Colon (tissue), 2 donors: Measurements from ENCODE around the gene MRPL45.

Experiments
- FAIRE-seq: peaks from 2 replicates; lab custom pipeline; 2012; peaks lifted over from hg19 to GRCh38; lab: Jason Lieb, UNC
- donor health status: control.
- donor health status: control.

The MRPL45 gene

GRCh38 chr17:38349097-38349730 lies 52.2 kb downstream of the MRPL45 start:
- FAIRE-seq, result no peak

GRCh38 chr17:38350035-38350434 lies 53.1 kb downstream of the MRPL45 start:
- FAIRE-seq, result no peak

DNA sequence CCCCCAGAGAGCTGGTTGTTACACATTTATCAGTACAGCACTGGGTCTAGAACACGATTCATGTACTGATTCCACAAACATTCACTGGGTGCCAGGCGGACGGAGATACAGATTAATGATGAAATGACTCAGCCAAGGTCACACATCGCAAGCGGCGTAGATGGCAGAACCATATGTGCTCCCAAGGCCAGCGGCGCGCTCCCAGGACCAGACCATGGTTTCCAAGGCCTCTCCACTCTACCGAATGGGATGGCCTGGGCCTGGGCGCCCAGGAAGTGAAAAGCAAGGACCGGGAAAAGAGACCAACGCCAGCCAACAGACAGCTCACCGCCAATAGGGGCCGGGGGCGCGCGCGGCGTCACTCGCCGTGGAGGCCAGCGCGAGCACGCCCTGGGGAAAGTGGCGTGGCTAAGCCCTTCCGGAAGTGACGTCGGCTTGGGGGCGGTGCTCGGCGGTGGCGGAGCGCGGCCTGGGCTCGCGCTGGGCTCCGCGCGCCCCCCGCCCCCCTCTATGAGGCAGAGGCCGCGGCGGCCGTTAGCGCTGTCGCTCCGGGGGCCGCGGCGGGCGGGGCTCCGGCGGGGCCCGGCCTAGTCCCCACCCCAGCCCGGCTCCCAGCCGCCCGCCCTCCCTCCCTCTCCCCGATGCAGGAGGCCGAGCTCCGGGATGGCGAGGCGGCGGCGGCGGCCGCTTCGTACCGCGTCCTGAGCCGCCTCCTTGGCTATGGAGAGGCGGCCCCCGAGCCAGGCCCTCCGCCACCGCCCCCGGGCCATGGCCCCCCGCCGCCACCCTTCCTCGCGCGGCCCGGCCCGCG lies 54.6 kb downstream of the MRPL45 start, which contains the start of gene SOCS7:
SOCS7 (plus strand) TSS at position 433 of the 811 bp plus-strand sequence; CDS start at position 642, 209 bp downstream.
- no peak for FAIRE-seq

DNA sequence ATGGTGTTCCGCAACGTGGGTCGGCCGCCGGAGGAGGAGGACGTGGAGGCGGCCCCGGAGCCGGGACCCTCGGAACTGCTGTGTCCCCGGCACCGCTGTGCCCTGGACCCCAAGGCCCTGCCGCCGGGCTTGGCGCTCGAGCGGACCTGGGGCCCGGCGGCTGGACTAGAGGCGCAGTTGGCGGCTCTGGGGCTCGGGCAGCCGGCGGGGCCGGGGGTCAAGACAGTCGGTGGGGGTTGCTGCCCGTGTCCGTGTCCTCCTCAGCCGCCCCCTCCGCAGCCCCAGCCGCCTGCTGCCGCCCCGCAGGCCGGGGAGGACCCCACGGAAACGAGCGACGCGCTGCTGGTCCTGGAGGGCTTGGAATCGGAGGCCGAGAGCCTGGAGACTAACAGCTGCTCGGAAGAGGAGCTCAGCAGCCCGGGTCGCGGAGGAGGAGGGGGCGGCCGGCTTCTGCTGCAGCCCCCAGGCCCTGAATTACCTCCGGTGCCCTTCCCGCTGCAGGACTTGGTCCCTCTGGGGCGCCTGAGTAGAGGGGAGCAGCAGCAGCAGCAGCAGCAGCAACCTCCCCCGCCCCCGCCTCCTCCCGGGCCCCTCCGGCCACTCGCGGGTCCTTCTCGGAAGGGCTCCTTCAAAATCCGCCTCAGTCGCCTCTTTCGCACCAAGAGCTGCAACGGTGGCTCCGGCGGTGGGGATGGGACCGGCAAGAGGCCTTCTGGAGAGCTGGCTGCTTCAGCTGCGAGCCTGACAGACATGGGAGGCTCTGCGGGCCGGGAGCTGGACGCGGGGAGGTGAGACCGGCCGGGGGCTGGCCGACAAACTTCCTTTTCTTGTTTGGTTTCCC lies 55.5 kb downstream of the MRPL45 start:
- no peak for FAIRE-seq

DNA sequence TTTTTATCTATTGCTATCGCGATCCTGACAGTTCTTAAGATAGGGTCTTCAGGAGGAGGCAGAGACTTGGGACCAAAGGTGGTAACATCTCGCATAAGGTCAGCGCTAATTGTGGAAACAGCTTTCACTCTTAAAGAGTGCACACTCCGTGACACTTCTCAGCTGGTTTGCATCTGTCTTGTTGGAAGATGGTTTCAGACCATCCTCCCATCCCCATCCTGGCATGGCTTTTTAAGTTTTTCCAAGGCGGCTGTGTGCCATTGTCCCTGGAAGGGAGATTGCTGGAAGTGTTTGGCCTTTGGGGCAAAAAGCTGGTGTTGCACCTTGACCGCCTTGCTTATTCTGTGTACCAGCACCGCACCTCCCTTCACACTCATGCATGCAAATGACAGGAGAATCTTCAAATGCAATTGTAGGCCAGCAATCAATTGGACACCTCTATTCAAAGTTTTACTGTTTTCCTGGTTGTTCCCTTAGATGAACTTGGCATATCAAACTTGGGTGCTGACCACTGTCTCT lies 56.2 kb downstream of the MRPL45 start:
- FAIRE-seq, result no peak

DNA sequence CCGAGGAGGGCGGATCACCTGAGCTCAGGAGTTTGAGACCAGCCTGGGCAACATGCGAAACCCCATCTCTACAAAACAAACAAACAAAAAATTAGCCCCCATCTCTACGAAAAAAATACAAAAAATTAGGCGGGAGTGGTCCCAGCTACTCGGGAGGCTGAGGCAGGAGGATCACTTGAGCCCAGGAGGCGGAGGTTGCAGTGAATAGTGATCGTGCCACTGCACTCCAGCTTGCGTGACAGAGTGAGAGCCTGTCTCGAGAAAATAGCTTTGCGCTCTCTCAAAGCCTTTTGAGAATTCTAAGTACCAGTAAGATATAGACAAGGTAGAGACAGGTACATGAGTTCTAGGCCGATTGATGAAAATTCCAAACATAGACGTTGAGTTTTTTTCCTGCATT lies 56.7 kb downstream of the MRPL45 start:
- FAIRE-seq, result no peak

- FAIRE-seq, result no peak
Observed at GRCh38 chr17:38354466-38354865, 57.5 kb downstream of the MRPL45 start.

- FAIRE-seq, result no peak
Observed at GRCh38 chr17:38355251-38355650, 58.3 kb downstream of the MRPL45 start.

- FAIRE-seq, result no peak
Observed at GRCh38 chr17:38357486-38358123, 60.6 kb downstream of the MRPL45 start.

- no peak for FAIRE-seq
Observed at GRCh38 chr17:38358586-38359513, 61.9 kb downstream of the MRPL45 start.

DNA sequence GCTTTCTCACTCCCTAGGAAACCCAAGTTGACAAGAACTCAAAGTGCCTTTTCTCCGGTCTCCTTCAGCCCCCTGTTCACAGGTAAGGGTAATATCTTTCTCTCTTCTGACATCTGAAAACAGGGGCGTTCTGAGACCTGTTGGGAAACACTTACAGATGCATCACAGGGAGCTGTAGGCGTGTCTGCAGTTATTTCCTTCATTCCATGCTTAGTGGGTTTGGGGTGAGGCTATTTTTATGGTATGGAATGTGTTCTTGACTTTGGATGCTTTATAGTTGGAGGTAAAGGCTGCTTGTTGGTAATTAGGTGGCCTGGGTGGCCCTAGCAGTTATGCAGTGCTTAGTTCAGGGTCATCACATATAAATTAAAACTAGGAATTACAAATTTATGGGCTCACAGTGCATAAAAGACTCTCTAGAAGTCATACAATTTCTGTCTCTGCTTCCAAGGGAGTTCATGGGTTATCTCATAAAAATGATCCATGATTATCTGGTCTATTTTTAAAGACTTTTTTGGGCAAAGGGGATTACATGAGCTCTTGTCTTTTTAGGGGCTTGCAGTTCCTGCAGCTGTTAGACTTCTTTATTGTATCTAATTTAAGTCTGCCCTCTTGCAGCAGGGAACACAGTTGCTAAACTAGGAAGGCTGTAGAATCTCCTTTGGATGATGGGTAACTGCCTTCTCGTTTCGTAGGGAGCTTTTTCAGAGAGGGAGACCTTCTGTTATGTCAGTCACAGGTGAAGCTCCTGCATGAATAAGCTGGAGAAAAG lies 64.9 kb downstream of the MRPL45 start:
- FAIRE-seq, result no peak

DNA sequence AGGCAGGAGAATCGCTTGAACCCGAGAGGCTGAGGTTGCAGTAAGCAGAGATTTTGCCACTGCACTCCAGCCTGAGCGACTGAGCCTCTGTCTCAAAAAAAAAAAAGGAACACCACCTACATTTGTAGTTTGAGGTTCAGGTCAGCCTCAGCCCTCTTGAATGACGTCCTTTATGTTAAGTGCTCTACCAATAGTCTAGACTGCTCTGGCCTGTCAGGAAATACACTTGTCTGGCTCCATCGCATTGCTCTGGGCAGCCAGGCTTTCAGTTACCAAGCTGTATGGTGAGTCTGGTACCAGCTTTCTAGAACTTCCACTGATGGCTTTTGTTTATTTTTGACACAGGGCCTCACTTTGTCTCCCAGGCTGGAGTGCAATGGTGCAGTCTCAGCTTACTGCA lies 66.0 kb downstream of the MRPL45 start:
- FAIRE-seq, result no peak

DNA sequence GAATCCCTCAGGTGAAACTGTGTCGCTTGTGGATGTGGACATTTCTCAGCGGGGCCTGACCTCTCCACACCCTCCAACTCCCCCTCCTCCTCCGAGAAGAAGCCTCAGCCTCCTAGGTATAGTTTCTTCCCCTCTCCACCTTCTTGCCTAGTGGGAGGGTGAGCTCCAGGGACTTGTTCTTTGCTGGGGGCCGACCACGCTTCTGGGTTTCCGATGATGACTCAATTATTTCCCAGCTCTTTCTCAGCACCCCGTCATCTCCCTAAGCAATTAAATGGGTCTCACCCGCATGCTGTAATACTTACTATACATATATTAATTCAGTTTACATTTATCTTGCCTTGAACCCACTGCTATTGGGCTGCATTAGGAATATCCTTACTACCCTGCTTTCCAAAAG lies 67.8 kb downstream of the MRPL45 start:
- FAIRE-seq, result no peak

DNA sequence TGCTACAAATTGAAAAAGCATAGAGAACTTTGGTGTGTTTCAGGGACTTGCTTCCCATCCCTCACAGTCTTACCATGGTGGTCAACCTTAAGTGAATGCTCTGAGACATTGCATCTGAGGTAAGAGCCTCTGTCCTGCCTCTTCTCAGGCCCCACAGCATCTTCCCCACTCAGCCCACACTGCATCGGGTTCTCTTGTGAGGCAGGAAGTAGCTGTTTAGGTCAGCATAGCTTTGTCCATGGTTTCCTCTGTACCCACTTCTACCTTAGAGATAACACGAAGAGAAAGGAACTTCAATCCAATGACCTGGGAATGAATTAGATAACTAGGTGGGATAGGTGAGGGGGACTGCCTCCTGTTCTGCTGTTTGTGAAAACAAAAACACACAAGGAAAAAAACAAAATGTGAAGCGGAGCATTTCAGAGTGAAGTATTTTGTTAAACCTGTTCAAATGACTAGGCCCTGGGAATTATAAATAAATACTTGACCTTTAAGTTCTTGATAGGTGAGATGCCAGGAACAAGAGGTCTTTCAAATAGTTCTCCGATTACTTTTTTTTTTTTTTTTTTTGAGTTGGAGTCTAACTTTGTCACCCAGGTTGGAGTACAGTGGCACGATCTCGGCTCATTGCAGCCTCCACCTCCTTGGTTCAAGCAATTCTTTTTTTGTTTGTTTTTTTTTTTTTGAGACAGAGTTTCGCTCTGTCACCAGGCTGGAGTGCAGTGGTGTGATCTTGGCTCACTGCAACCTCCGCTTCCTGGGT lies 72.3 kb downstream of the MRPL45 start:
- FAIRE-seq, result no peak
